OCI-LY7 (cell line): ENCODE results near the gene VENTX.

Experiments used
- EZH2phosphoT487 ChIP-seq: fragments of 200-600 bp; sonication (generic); IDR thresholded peaks from 2 replicates; pipeline ENCODE4 v1.6.1; 2018; ENCODE audit warnings: low read depth, borderline replicate concordance, mild to moderate bottlenecking, mixed run types, antibody characterized with exemption, low read length, moderate library complexity, mixed read lengths
- TF ChIP-seq, protein P1 (sequence below): fragments of 200-600 bp; sonication (generic); conservative IDR thresholded peaks from 2 replicates; pipeline ENCODE4 v1.5.1; 2014; ENCODE audit warnings: mild to moderate bottlenecking, antibody characterized with exemption, low read length, moderate library complexity, mixed read lengths

DNA sequence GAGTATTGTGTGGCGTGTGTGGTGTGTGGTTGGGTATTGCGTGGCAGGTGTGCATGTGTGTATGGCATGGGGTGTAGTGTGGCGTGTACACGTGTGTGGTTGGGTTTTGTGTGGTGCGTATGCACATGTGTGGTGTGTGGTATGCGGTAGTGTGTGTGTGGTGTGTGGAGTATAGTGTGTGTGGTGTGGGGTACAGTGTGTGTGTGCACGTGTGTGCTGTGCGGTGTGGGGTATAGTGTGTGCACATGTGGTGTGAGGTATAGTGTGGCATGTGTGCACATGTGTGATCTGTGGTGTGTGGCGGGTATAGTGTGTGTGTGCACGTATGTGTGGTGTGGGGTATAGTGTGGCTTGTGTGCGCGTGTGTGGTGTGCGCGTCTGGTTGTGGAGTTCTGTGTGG lies 28.5 kb upstream of the VENTX start:
- TF ChIP-seq, protein P1, sequence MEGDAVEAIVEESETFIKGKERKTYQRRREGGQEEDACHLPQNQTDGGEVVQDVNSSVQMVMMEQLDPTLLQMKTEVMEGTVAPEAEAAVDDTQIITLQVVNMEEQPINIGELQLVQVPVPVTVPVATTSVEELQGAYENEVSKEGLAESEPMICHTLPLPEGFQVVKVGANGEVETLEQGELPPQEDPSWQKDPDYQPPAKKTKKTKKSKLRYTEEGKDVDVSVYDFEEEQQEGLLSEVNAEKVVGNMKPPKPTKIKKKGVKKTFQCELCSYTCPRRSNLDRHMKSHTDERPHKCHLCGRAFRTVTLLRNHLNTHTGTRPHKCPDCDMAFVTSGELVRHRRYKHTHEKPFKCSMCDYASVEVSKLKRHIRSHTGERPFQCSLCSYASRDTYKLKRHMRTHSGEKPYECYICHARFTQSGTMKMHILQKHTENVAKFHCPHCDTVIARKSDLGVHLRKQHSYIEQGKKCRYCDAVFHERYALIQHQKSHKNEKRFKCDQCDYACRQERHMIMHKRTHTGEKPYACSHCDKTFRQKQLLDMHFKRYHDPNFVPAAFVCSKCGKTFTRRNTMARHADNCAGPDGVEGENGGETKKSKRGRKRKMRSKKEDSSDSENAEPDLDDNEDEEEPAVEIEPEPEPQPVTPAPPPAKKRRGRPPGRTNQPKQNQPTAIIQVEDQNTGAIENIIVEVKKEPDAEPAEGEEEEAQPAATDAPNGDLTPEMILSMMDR: no peak
- TF ChIP-seq EZH2phosphoT487: no peak
